ENCODE results near the gene TMEM115. TPM values are rescaled to one million over a fixed set of nuclear protein-coding genes. Genes with fewer than 3 reads are reported as not detected.
A peak's percentile ranks its signal among the peaks of the same experiment; 100 is the strongest.

The TMEM115 gene
- total and polyA plus RNA-seq, 2 of the 4 experiments (the other 2 are of a cell fraction), result 35.3 to 47.3 TPM

- Histone ChIP-seq H2BK5ac (ENCODE audit: low read depth, low read length, poor library complexity, severe bottlenecking) (no peak within 1 kb of the TSS), H3K9me1 (ENCODE audit: insufficient read depth, low read length) (no peaks in the 10 kb centered on the region; the same call in none of the 2 replicates), H3K27ac (ENCODE audit: insufficient read depth, low read length) (no peak within 1 kb of the TSS; the same call in 1 of the 2 replicates), H3K9me3 (ENCODE audit: control insufficient read depth, insufficient read depth, low read length) (no peaks in the 10 kb centered on the region), H3K27me3 (ENCODE audit: control insufficient read depth, insufficient read depth, low read length) (no peaks in the 10 kb centered on the region), H4K5ac (ENCODE audit: low read depth, low read length) (0 out of 2 replicates have a peak within 1 kb of the TSS, but pooled peaks have one; percentile 1), H4K8ac (ENCODE audit: low read depth in 2 of 2, low read length in 2 of 2) (peak within 1 kb of the TSS in 1 of 2 experiments; percentile 54; a peak in 1 of 4 replicates), H3K14ac (replicated peaks; ENCODE audit: low read depth, low read length) (peak within 1 kb of the TSS; percentile 7; the same call in 1 of the 2 replicates), H3K4me2 (ENCODE audit: low read depth, low read length) (peak within 1 kb of the TSS; percentile 99), H3K4me3 (ENCODE audit: insufficient read depth, low read depth, low read length) (peak within 1 kb of the TSS; percentile 48), H2BK20ac (ENCODE audit: low read depth, low read length) (no peak within 1 kb of the TSS), H2AK9ac (replicated peaks; ENCODE audit: low read depth, low read length, poor library complexity) (peak within 1 kb of the TSS; percentile 47), H3K9ac (ENCODE audit: low read depth, low read length) (peak within 1 kb of the TSS; percentile 47), H3K18ac (ENCODE audit: low read depth, low read length) (no peak within 1 kb of the TSS), H2AK5ac (ENCODE audit: low read depth, low read length) (0 out of 2 replicates have a peak within 1 kb of the TSS, but pooled peaks have one; percentile 17), H3K79me1 (ENCODE audit: low read depth in 1 of 2, low read length in 2 of 2) (peaks cover 14 to 23% of the 10 kb centered on the region in 2 experiments), H3K4me1 (ENCODE audit: control insufficient read depth, insufficient read depth, low read length) (peaks cover 9% of the 10 kb centered on the region), H4K91ac (ENCODE audit: insufficient read depth, low read depth, low read length) (no peak within 1 kb of the TSS), H3K23ac (ENCODE audit: low read depth, low read length) (no peak within 1 kb of the TSS), H2BK120ac (ENCODE audit: low read depth, low read length) (peak within 1 kb of the TSS; percentile 8; the same call in 1 of the 2 replicates), H4K20me1 (ENCODE audit: insufficient read depth, low read length) (peaks cover 2% of the 10 kb centered on the region), H3K36me3 (ENCODE audit: control insufficient read depth, insufficient read depth, low read length) (peaks cover 9% of the 10 kb centered on the region; the same call in 1 of the 2 replicates), H2BK15ac (ENCODE audit: low read depth, low read length) (no peak within 1 kb of the TSS), H2AFZ (replicated peaks; ENCODE audit: low read length, poor library complexity) (peak within 1 kb of the TSS; percentile 95), H3K56ac (ENCODE audit: extremely low read depth, insufficient read depth, low read length) (0 out of 2 replicates have a peak within 1 kb of the TSS, but pooled peaks have one; percentile 14), H3K4ac (ENCODE audit: low read depth, low read length) (peak within 1 kb of the TSS; percentile 11; the same call in 1 of the 2 replicates)
- POLR2A ChIA-PET (ENCODE audit: unreplicated experiment), result no interaction called here
- CTCF ChIA-PET, result interaction anchor here (0.6 kb wide), 1 partner anchor 197 kb away, joined by 5 read pairs; no protein-coding TSS in a partner anchor
- ATAC-seq (ENCODE audit: low read depth), result peak; percentile 67
- DNase-seq, result peak; percentile 28
- dilution Hi-C loops (cut with HindIII; ENCODE audit: low sequenced_read_pairs, unreplicated experiment) (no loop called here), in situ Hi-C loops (cut with MboI; ENCODE audit: low sequenced_read_pairs) (loop anchor here (5.0 to 25.0 kb wide), 4 partner anchors 202 to 1817 kb away; partner anchors contain the start of genes ABHD14B, GPR62, MANF and PCBP4), intact Hi-C loops (cut with micrococcal nuclease) (loop anchor here (2.0 to 5.0 kb wide), 2 partner anchors 205 to 1042 kb away; partner anchors contain the start of gene MANF)
- BruUV-seq (replicated peaks), result no TSS peak
- 12% methylated on average over 20 of the region's 45 CpGs; no CpG with 5 or more reads in 1 of the 2 experiments for WGBS, 2 experiments (ENCODE audit: extremely low coverage in 2 of 2, insufficient read length in 1 of 2)
- no peak for TF ChIP-seq FOS (IDR thresholded peaks at IDR 0.05; ENCODE audit: low read depth, low read length)
- TF ChIP-seq, protein P1, sequence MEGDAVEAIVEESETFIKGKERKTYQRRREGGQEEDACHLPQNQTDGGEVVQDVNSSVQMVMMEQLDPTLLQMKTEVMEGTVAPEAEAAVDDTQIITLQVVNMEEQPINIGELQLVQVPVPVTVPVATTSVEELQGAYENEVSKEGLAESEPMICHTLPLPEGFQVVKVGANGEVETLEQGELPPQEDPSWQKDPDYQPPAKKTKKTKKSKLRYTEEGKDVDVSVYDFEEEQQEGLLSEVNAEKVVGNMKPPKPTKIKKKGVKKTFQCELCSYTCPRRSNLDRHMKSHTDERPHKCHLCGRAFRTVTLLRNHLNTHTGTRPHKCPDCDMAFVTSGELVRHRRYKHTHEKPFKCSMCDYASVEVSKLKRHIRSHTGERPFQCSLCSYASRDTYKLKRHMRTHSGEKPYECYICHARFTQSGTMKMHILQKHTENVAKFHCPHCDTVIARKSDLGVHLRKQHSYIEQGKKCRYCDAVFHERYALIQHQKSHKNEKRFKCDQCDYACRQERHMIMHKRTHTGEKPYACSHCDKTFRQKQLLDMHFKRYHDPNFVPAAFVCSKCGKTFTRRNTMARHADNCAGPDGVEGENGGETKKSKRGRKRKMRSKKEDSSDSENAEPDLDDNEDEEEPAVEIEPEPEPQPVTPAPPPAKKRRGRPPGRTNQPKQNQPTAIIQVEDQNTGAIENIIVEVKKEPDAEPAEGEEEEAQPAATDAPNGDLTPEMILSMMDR (conservative IDR thresholded peaks at IDR 0.05; ENCODE audit: low read depth, low read length), result no peak
- TF ChIP-seq RCOR1 (IDR thresholded peaks at IDR 0.05; ENCODE audit: insufficient replicate concordance, low read length), result no peak
- no peak for TF ChIP-seq USF2 (IDR thresholded peaks at IDR 0.05; ENCODE audit: low read depth, low read length)
- no peak for TF ChIP-seq MAZ (IDR thresholded peaks at IDR 0.05; ENCODE audit: borderline replicate concordance, low read depth, low read length)
- no peak for TF ChIP-seq SMC3 (IDR thresholded peaks at IDR 0.05; ENCODE audit: low read depth, low read length)
- no peak for TF ChIP-seq MXI1 (IDR thresholded peaks at IDR 0.05; ENCODE audit: borderline replicate concordance, low read depth, low read length)
- TF ChIP-seq RAD21 (IDR thresholded peaks at IDR 0.05; ENCODE audit: low read length), result no peak
- no peak for TF ChIP-seq RFX5 (IDR thresholded peaks at IDR 0.05; ENCODE audit: low read depth, low read length)
- no peak for TF ChIP-seq BHLHE40 (IDR thresholded peaks at IDR 0.05; ENCODE audit: low read depth, low read length)
- no peak for TF ChIP-seq CEBPB (IDR thresholded peaks at IDR 0.05; ENCODE audit: low read depth, low read length)
- TF ChIP-seq CHD1 (IDR thresholded peaks at IDR 0.05; ENCODE audit: low read depth, low read length), result no peak
- TF ChIP-seq, protein P2, sequence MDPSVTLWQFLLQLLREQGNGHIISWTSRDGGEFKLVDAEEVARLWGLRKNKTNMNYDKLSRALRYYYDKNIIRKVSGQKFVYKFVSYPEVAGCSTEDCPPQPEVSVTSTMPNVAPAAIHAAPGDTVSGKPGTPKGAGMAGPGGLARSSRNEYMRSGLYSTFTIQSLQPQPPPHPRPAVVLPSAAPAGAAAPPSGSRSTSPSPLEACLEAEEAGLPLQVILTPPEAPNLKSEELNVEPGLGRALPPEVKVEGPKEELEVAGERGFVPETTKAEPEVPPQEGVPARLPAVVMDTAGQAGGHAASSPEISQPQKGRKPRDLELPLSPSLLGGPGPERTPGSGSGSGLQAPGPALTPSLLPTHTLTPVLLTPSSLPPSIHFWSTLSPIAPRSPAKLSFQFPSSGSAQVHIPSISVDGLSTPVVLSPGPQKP (IDR thresholded peaks at IDR 0.05; ENCODE audit: borderline replicate concordance, low read depth, low read length), result no peak
These were observed 13.6 kb downstream of the TMEM115 start, which contains the start of gene ZMYND10 for GRCh38 chr3:50345586-50346234. ZMYND10 (minus strand) TSS chr3:50345732; CDS start chr3:50345579, 153 bp downstream.
